Measurements from ENCODE around the gene PROK1. TPM values are rescaled to one million over a fixed set of nuclear protein-coding genes. Genes with fewer than 3 reads are reported as not detected.
A peak's percentile ranks its signal among the peaks of the same experiment; 100 is the strongest.

The PROK1 gene
- total and polyA plus RNA-seq, 8 donors: 1.5 TPM; not detected in 7

DNA sequence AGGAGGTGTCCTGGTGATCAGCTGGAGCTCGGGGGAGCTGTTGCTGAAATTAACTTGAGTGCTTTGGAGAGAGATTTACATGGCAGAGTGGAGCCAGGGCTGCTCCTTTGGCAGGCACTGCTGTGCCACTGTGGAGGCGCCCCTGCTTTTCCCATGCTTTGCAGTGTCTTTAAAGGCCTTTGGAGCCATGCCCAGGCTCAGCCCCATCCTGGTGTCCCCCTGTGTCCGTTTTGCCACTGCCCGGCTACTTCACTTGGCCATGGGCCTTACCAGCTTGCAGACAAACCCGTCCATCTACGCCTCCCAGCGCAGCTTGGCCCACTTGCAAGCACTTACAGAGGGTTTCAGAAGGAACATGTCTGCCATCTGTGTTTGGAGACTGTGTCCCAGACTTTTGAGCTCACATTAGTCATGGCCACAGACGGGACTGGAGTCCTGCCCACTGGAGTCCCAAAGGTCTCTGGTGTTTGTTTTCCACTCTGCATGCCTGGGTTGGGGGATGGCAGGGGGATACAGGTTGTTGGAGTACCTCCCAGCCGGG lies 25.3 kb upstream of the PROK1 start:
- intact Hi-C loops (cut with DNase I; ENCODE audit: low total_unique reads): no loop called here
- no peak overlapping the region for H3K4me3 ChIP-seq
- H3K27ac ChIP-seq: peak overlapping the region in 3 of 5 donors; percentile 10 to 37 (median 13)
- H3K4me1 ChIP-seq: peaks cover 0 to 16% (median 0%) of the 10 kb centered on the region in 4 donors
- WGBS, 5 donors: 56 to 74% (median 70%) methylated on average over 9 of the region's 9 CpGs
- H3K27me3 ChIP-seq: peaks cover 0 to 7% (median 0%) of the 10 kb centered on the region in 3 donors
- TF ChIP-seq, protein P1, sequence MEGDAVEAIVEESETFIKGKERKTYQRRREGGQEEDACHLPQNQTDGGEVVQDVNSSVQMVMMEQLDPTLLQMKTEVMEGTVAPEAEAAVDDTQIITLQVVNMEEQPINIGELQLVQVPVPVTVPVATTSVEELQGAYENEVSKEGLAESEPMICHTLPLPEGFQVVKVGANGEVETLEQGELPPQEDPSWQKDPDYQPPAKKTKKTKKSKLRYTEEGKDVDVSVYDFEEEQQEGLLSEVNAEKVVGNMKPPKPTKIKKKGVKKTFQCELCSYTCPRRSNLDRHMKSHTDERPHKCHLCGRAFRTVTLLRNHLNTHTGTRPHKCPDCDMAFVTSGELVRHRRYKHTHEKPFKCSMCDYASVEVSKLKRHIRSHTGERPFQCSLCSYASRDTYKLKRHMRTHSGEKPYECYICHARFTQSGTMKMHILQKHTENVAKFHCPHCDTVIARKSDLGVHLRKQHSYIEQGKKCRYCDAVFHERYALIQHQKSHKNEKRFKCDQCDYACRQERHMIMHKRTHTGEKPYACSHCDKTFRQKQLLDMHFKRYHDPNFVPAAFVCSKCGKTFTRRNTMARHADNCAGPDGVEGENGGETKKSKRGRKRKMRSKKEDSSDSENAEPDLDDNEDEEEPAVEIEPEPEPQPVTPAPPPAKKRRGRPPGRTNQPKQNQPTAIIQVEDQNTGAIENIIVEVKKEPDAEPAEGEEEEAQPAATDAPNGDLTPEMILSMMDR (IDR thresholded peaks at IDR 0.05): no peak
- TF ChIP-seq POLR2AphosphoS5 (IDR thresholded peaks at IDR 0.05) (no peak), EP300 (IDR thresholded peaks at IDR 0.05) (no peak), POLR2A (IDR thresholded peaks at IDR 0.05) (no peak)
- no peak for DNase-seq
- H3K9me3 ChIP-seq: no peaks in the 10 kb centered on the region
- H3K36me3 ChIP-seq: no peaks in the 10 kb centered on the region

DNA sequence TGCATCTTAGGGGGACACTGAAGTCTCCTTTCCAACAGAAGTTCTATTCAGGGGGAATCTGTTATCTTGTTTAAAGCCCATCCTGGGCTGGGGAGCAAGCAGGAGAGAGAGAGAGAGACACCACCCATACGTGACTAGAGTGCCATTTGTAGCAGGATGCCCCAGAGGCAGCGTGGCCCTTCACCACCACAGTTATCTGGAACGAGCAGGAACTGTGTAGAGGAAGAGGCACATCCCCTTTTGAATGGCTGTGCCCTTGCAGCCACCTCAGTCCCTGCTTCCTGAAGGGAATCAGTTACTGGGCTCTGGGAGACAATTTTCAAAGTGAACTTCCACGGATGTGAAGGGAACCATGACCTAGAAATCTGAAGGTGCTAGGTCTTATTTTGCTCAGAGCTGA lies 24.1 kb upstream of the PROK1 start:
- Histone ChIP-seq H3K4me3 (no peak overlapping the region), H3K4me1 (peaks cover 0 to 16% (median 0%) of the 10 kb centered on the region in 4 donors), H3K9me3 (no peaks in the 10 kb centered on the region), H3K27ac (no peak overlapping the region), H3K36me3 (no peaks in the 10 kb centered on the region), H3K27me3 (peaks cover 0 to 19% (median 0%) of the 10 kb centered on the region in 3 donors)
- 44 to 60% (median 55%) methylated on average over 4 of the region's 4 CpGs for WGBS, 5 donors
- TF ChIP-seq EP300 (IDR thresholded peaks at IDR 0.05) (no peak), POLR2AphosphoS5 (IDR thresholded peaks at IDR 0.05) (no peak), POLR2A (IDR thresholded peaks at IDR 0.05) (no peak)
- TF ChIP-seq, protein P1 (IDR thresholded peaks at IDR 0.05): no peak
- DNase-seq: no peak
- intact Hi-C loops (cut with DNase I; ENCODE audit: low total_unique reads): no loop called here

- H3K27me3 ChIP-seq: peaks cover 0 to 19% (median 0%) of the 10 kb centered on the region in 3 donors
- no peak for DNase-seq
- H3K36me3 ChIP-seq: no peaks in the 10 kb centered on the region
- no peak overlapping the region for H3K27ac ChIP-seq
- no peak overlapping the region for H3K4me3 ChIP-seq
- TF ChIP-seq POLR2A (IDR thresholded peaks at IDR 0.05) (no peak), EP300 (IDR thresholded peaks at IDR 0.05) (no peak), POLR2AphosphoS5 (IDR thresholded peaks at IDR 0.05) (no peak)
- TF ChIP-seq, protein P1 (IDR thresholded peaks at IDR 0.05): no peak
- peaks cover 0 to 16% (median 0%) of the 10 kb centered on the region in 4 donors for H3K4me1 ChIP-seq
- intact Hi-C loops (cut with DNase I; ENCODE audit: low total_unique reads): no loop called here
- WGBS, 5 donors: 67 to 73% (median 69%) methylated on average over 4 of the region's 4 CpGs
- H3K9me3 ChIP-seq: no peaks in the 10 kb centered on the region
Measured at GRCh38 chr1:110428946-110429345, 22.0 kb upstream of the PROK1 start.

DNA sequence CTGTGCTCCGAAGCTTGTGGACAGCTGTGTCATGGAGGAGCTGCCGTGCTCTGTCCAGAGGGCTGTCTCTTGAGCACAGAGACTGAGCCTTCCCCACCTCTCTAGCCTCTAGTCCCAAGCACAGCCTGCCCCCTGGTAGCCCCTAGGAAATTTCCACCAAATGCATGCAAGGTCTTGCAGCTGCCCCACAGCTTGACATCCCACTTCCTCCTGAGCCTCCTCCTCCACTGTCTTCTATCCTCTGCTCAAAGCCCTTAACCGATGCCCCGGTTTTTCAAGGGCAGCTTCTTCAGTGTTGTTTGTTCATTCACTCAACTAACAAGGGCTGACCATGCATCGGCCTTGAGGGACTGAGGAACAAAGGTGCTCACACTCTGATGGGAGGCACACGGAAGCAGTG lies 20.6 kb upstream of the PROK1 start:
- no peaks in the 10 kb centered on the region for H3K9me3 ChIP-seq

DNA sequence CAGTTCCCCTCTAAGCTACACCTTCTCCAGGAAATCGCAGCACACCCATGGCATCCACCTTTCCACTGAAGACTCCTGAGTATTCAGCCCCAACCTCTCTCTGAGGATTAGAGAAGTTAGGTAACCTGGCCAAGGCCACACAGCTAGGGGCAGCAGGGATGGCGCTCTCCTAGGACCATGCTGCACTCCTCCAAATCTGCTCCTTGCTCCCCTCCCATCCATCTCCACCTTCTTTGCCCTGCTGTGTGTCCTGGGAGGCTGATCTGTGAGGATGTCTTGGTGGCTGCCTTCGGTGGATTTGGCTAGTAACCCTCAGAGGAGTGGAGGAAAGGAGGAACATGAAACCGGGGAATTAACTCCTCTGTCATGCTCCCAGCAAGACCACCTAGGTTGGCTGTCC lies 20.0 kb upstream of the PROK1 start:
- intact Hi-C loops (cut with DNase I; ENCODE audit: low total_unique reads): no loop called here
- 77 to 87% (median 84%) methylated on average over 4 of the region's 4 CpGs for WGBS, 5 donors

More for the DNA sequence above, 20.6 kb upstream of the PROK1 start:
- DNase-seq: no peak
- peaks cover 0 to 7% (median 0%) of the 10 kb centered on the region in 4 donors for H3K4me1 ChIP-seq
- H3K4me3 ChIP-seq: no peak overlapping the region
- intact Hi-C loops (cut with DNase I; ENCODE audit: low total_unique reads): no loop called here
- no peaks in the 10 kb centered on the region for H3K36me3 ChIP-seq
- peaks cover 0 to 19% (median 0%) of the 10 kb centered on the region in 3 donors for H3K27me3 ChIP-seq
- no peak for TF ChIP-seq POLR2AphosphoS5 (IDR thresholded peaks at IDR 0.05)
- TF ChIP-seq POLR2A (IDR thresholded peaks at IDR 0.05): no peak
- WGBS, 5 donors: 58 to 78% (median 62%) methylated on average over 6 of the region's 6 CpGs
- no peak overlapping the region for H3K27ac ChIP-seq

More for the DNA sequence above, 20.0 kb upstream of the PROK1 start:
- TF ChIP-seq, protein P1 (IDR thresholded peaks at IDR 0.05): no peak
- no peak for TF ChIP-seq POLR2AphosphoS5 (IDR thresholded peaks at IDR 0.05)
- TF ChIP-seq POLR2A (IDR thresholded peaks at IDR 0.05): no peak
- no peak for TF ChIP-seq EP300 (IDR thresholded peaks at IDR 0.05)
- H3K4me1 ChIP-seq: peaks cover 0 to 2% (median 0%) of the 10 kb centered on the region in 4 donors
- H3K27me3 ChIP-seq: peaks cover 0 to 19% (median 0%) of the 10 kb centered on the region in 3 donors
- H3K9me3 ChIP-seq: no peaks in the 10 kb centered on the region
- no peak overlapping the region for H3K27ac ChIP-seq
- H3K4me3 ChIP-seq: no peak overlapping the region
- DNase-seq: no peak
- H3K36me3 ChIP-seq: no peaks in the 10 kb centered on the region
